Right cardiac atrium (tissue), 5 donors: Measurements from ENCODE around the gene ANOS1. TPM values are rescaled to one million over a fixed set of nuclear protein-coding genes. Genes with fewer than 3 reads are reported as not detected.

Experiments
- ATAC-seq, 2 donors: fragments of 200-7000 bp; cut with Tn5 transposase; one replicate each; pipeline versions ENCODE4 v1.8.0 to v1.9.1; 2020; ENCODE audit warnings: moderate library complexity in 2 of 2, mild to moderate bottlenecking in 1 of 2
- DNase-seq, 3 donors: peaks; one replicate each; pipeline ENCODE4 v3.0.0-alpha.2; 2020
- H3K27ac ChIP-seq: one replicate; pipeline ENCODE4 v1.5.1; 2013; ENCODE audit warnings: mild to moderate bottlenecking, low read length, control low read depth, moderate library complexity
- H3K27me3 ChIP-seq: one replicate; pipeline ENCODE4 v1.6.1; 2013; ENCODE audit not compliant: control insufficient read depth, insufficient read depth
- H3K4me1 ChIP-seq: one replicate; pipeline ENCODE4 v1.6.1; 2013; ENCODE audit warnings: low read length; ENCODE audit not compliant: control insufficient read depth, insufficient read depth
- H3K4me3 ChIP-seq: one replicate; pipeline ENCODE4 v1.5.1; 2013; ENCODE audit warnings: low read length, control low read depth
- H3K9me3 ChIP-seq: one replicate; pipeline ENCODE4 v1.6.1; 2013; ENCODE audit warnings: low read length; ENCODE audit not compliant: control insufficient read depth
- WGBS: extraction: QIAGEN DNeasy Blood & Tissue Kit; methylation state at CpG from one replicate; pipeline ENCODE4 v1.1.7; 2013; 5-methylcytosine and 5-hydroxymethylcytosine counted together
- intact Hi-C, 4 donors: fragments of 100-400 bp; cut with DNase I; formaldehyde crosslinking; loops; one replicate each; pipeline versions ENCODE4 v1.11.0 to v1.14.0; 2022 to 2023
- polyA plus RNA-seq: library from polyadenylated mRNA; stranded (reverse); fragments of 200-250 nt; gene quantifications from one replicate; pipeline ENCODE4 v1.2.3, GENCODE V29; 2013
- total RNA-seq, 4 donors: library from RNA; stranded (reverse); fragmentation: NEBNext Ultra II Directional; extraction: Animal tissue kit (Norgen Biotek cat#: 25700); gene quantifications; one replicate each; pipeline ENCODE4 v1.2.1, GENCODE V29; 2021
- donor health status: healthy with polysubstance abuse.
- donor health status: DM: no; HTN: yes; CAD: no.
- donor health status: DM: no; HTN: no; CAD: no.
- donor health status: DM: no; HTN: yes; CAD: no; lungs with severe emphysema.
- donor health status: DM: yes; HTN: yes; CAD: no.

Gene ANOS1
- total and polyA plus RNA-seq, 5 donors: 1.8 to 6.6 (median 4.3) TPM

DNA sequence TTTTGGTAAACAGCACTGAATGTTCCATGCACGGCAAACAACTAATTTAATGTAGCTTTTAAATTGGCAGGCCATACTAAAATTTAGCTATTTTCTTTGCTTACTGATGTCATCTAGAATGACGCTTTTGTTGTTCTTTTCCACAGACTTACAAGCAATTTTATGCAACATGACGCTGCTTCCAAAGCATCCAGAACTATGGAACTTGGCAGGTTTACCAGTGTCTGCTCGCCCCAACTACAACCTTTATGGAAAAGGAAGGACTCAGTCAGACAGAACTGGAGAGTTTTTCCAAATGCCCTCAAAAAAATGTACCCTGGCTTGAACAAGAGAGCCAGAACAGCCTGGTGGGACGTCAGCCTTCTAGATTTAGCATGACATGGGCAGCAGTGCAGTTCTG, 58.7 kb downstream of the ANOS1 start:
- 56% methylated on average over 5 of the region's 5 CpGs for WGBS
- peak in 1 of 2 donors; percentile 23 for ATAC-seq
- DNase-seq: peak in 1 of 3 donors; percentile 40
- no peaks in the 10 kb centered on the region for H3K27me3 ChIP-seq
- intact Hi-C loops: no loop called here
- no peaks in the 10 kb centered on the region for H3K4me1 ChIP-seq
- H3K27ac ChIP-seq: no peak overlapping the region
- no peaks in the 10 kb centered on the region for H3K9me3 ChIP-seq
- no peak overlapping the region for H3K4me3 ChIP-seq

GRCh38 chrX:8672176-8672575, 59.8 kb downstream of the ANOS1 start:
- no peaks in the 10 kb centered on the region for H3K4me1 ChIP-seq
- no peak for ATAC-seq
- 60% methylated on average over 2 of the region's 2 CpGs for WGBS
- H3K4me3 ChIP-seq: no peak overlapping the region
- no peaks in the 10 kb centered on the region for H3K27me3 ChIP-seq
- no peaks in the 10 kb centered on the region for H3K9me3 ChIP-seq
- DNase-seq: no peak
- intact Hi-C loops: no loop called here
- no peak overlapping the region for H3K27ac ChIP-seq

DNA sequence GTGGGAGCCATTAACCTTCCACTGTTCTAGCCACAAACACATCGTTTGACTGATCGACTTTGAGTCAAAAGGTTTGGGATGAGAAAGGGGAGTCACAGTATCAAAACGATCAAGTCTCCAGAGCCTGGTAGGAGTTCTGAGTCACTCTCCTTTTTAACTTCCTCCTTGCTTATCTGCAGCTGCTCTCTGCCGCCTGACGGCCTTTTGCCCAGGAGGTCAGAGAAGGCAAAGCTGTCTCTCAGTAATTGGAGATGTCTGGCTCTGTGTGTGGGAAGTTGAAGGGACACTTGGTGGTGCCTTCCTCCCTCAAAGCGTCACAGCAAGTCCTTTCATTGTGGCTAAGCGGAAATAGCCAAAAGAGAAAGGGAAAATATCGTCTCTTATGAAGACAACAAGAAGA, 63.1 kb downstream of the ANOS1 start:
- no peaks in the 10 kb centered on the region for H3K9me3 ChIP-seq
- H3K27me3 ChIP-seq: no peaks in the 10 kb centered on the region
- intact Hi-C loops: no loop called here
- no peak overlapping the region for H3K4me3 ChIP-seq
- 50% methylated on average over 8 of the region's 8 CpGs for WGBS
- DNase-seq: no peak
- no peak for ATAC-seq
- H3K4me1 ChIP-seq: no peaks in the 10 kb centered on the region
- H3K27ac ChIP-seq: no peak overlapping the region

DNA sequence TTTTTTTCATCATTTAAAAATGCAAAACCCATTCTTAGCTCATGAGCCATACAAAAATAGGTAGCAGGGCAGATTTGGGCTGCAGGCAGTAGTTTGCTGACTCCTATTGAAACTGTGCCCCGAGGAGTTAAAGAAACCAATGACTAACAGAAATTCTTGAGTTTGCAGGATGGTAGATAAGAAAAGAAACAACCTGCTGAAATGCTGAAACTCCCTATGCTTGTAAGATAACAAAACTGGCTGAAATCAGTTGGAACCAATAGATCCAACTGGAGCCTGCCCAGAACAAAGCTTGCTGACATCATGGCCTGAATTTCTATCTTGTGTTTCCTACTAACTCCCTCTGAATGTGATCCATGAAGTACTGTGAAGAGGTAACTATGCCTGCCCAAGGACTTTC, 68.6 kb downstream of the ANOS1 start:
- Histone ChIP-seq H3K4me3 (no peak overlapping the region), H3K4me1 (no peaks in the 10 kb centered on the region), H3K27ac (no peak overlapping the region), H3K27me3 (no peaks in the 10 kb centered on the region), H3K9me3 (no peaks in the 10 kb centered on the region)
- ATAC-seq (peak; percentile 60 to 76), DNase-seq (peak in 2 of 3 donors; percentile 15 to 46)
- 56% methylated on average over 1 of the region's 1 CpG for WGBS
- intact Hi-C loops: no loop called here

GRCh38 chrX:8657883-8658282, 74.1 kb downstream of the ANOS1 start:
- no peak overlapping the region for H3K27ac ChIP-seq
- ATAC-seq (no peak), DNase-seq (no peak)
- WGBS: 56% methylated on average over 2 of the region's 2 CpGs
- H3K27me3 ChIP-seq: no peaks in the 10 kb centered on the region
- no peaks in the 10 kb centered on the region for H3K9me3 ChIP-seq
- H3K4me3 ChIP-seq: no peak overlapping the region
- intact Hi-C loops: no loop called here
- no peaks in the 10 kb centered on the region for H3K4me1 ChIP-seq

GRCh38 chrX:8653956-8654355, 78.0 kb downstream of the ANOS1 start:
- Histone ChIP-seq H3K27ac (no peak overlapping the region), H3K9me3 (no peaks in the 10 kb centered on the region), H3K4me1 (no peaks in the 10 kb centered on the region), H3K27me3 (no peaks in the 10 kb centered on the region), H3K4me3 (no peak overlapping the region)
- no peak for DNase-seq
- intact Hi-C loops: no loop called here
- no peak for ATAC-seq
- 85% methylated on average over 2 of the region's 2 CpGs for WGBS

DNA sequence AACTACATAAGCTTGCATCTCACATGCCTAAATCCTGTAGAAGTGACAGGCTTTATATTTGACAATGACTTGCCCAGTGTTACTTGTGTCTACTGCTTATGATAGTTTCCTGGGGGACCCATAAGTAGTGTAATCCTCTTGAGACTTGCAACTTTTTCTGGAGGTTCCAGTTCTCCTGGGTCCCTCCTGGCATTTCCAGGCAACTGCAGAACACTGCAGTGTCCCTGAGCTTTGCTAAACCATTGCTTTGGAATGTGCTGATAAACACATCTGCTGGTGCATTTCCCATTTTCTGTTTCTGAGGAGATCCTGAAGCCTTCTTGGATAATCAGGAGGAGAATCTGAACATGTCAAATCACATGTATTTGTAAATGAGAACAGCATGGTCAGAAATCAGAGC, 82.0 kb downstream of the ANOS1 start:
- intact Hi-C loops: no loop called here
- Histone ChIP-seq H3K27me3 (no peaks in the 10 kb centered on the region), H3K9me3 (no peaks in the 10 kb centered on the region), H3K4me1 (no peaks in the 10 kb centered on the region), H3K4me3 (no peak overlapping the region), H3K27ac (no peak overlapping the region)
- ATAC-seq (no peak), DNase-seq (no peak)

- no peak for DNase-seq
- Histone ChIP-seq H3K4me1 (no peaks in the 10 kb centered on the region), H3K27me3 (no peaks in the 10 kb centered on the region), H3K4me3 (no peak overlapping the region), H3K27ac (no peak overlapping the region), H3K9me3 (no peaks in the 10 kb centered on the region)
- ATAC-seq: no peak
- intact Hi-C loops: no loop called here
- 86% methylated on average over 7 of the region's 7 CpGs for WGBS
Measured at GRCh38 chrX:8647176-8647575, 84.8 kb downstream of the ANOS1 start.

DNA sequence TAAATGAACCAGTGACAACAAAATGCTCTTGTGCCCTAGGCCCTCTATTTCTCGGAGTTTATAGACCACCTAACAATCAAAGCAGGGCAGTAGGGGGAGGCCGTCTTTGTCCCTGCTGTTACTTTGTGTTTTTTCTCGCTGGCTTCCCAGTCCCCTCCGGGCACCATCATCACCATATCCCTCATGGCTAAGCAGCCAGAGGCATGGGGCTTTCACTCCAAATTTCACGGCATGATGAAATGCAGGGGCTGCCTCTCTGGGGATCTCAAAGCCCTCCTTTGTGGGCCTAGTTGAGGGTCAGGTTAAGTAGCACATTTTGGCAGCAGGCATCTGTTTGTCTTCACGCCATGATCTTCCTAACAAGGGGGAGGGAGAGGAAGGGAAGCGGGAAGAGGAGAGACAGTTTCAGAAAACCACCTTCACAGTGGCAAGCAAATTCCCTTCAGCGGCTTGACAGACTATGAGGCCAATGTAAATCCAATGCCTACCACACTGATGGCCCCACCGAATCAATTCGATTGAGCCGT, 91.9 kb downstream of the ANOS1 start:
- DNase-seq: no peak
- 75% methylated on average over 11 of the region's 11 CpGs for WGBS
- Histone ChIP-seq H3K4me1 (no peaks in the 10 kb centered on the region), H3K27me3 (no peaks in the 10 kb centered on the region), H3K4me3 (no peak overlapping the region), H3K27ac (no peak overlapping the region), H3K9me3 (no peaks in the 10 kb centered on the region)
- intact Hi-C loops: no loop called here
- ATAC-seq: no peak

DNA sequence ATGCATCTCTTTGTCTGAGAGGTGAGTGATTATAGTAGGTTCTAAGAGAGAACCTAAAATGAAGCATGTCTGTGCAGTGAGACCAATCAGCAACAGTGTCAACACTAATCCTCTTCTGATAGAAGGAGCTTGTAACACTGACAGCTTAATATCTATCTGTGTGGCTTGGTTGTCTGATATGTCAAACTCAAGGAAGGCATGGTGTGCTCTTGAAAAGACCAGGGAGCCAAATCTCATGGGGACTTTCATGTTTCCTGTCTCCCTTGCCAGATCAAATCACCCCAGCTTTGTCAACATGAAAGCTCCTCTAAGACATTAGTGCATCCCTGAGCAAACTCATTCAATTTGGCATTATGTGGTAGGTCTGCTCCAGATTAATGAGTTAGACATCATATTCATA, 95.4 kb downstream of the ANOS1 start:
- DNase-seq (no peak), ATAC-seq (no peak)
- Histone ChIP-seq H3K27ac (no peak overlapping the region), H3K4me1 (no peaks in the 10 kb centered on the region), H3K4me3 (no peak overlapping the region), H3K9me3 (no peaks in the 10 kb centered on the region), H3K27me3 (no peaks in the 10 kb centered on the region)
- intact Hi-C loops: no loop called here

DNA sequence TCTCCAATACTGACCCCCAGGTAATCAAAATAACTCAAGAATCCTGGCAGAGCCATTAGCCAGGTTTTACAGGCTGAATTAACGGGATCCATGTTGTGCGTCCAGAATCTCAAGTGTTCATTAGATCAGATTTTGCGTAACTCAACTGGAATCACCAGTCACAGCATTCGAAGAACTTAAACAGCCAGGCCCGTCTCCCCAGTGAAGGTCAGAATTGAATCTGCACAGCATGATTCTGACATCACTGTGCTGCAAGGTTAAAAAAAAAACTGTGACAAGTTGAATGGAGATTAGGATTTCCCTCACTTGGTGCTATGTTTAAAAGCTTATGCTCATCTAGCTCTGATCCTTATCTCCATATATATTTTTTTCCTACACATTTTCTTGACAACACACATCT, 96.1 kb downstream of the ANOS1 start:
- no peaks in the 10 kb centered on the region for H3K4me1 ChIP-seq
- no peak for ATAC-seq
- no peaks in the 10 kb centered on the region for H3K9me3 ChIP-seq
- H3K4me3 ChIP-seq: no peak overlapping the region
- intact Hi-C loops: no loop called here
- DNase-seq: no peak
- H3K27me3 ChIP-seq: no peaks in the 10 kb centered on the region
- no peak overlapping the region for H3K27ac ChIP-seq
- WGBS: 62% methylated on average over 5 of the region's 5 CpGs

DNA sequence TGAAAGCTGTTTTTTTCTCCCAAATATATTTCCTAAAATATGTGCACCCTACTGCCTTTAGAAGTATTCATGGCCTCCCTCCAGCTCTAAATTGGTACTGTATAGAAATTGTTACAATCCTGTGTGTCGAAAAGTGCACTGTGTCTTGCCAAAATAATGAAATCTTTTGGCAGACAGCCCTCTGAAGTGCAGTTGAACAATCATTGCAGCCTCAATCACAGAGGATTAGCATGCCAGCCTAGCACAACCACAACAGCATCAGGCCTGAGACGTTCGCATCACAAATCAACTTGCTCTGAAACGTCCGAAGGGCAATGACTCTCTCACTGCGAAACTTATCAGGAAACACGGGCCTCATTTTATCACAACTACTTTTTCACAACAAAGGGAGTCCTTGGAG, 99.0 kb downstream of the ANOS1 start:
- no peak overlapping the region for H3K27ac ChIP-seq

More for the DNA sequence above, 99.0 kb downstream of the ANOS1 start:
- no peaks in the 10 kb centered on the region for H3K27me3 ChIP-seq
- intact Hi-C loops: no loop called here
- WGBS: 21% methylated on average over 7 of the region's 7 CpGs
- ATAC-seq: no peak
- no peak for DNase-seq
- no peaks in the 10 kb centered on the region for H3K9me3 ChIP-seq
- no peaks in the 10 kb centered on the region for H3K4me1 ChIP-seq
- H3K4me3 ChIP-seq: no peak overlapping the region
